GM19324 (cell line): ENCODE measurements around the gene SLC44A2.
A peak's percentile ranks its signal among the peaks of the same experiment; 100 is the strongest.
"Not testable (repeated sequence)": the region's sequence is repeated elsewhere in the genome, so short reads cannot be mapped to it uniquely, and the experiment has no call there.

Experiments
- ATAC-seq: cut with Tn5 transposase; IDR thresholded peaks from one replicate; pipeline ENCODE4 v1.9.1; 2021; ENCODE audit warnings: mild to moderate bottlenecking, moderate library complexity; ENCODE audit not compliant: unreplicated experiment, low FRiP score

SLC44A2 gene

DNA sequence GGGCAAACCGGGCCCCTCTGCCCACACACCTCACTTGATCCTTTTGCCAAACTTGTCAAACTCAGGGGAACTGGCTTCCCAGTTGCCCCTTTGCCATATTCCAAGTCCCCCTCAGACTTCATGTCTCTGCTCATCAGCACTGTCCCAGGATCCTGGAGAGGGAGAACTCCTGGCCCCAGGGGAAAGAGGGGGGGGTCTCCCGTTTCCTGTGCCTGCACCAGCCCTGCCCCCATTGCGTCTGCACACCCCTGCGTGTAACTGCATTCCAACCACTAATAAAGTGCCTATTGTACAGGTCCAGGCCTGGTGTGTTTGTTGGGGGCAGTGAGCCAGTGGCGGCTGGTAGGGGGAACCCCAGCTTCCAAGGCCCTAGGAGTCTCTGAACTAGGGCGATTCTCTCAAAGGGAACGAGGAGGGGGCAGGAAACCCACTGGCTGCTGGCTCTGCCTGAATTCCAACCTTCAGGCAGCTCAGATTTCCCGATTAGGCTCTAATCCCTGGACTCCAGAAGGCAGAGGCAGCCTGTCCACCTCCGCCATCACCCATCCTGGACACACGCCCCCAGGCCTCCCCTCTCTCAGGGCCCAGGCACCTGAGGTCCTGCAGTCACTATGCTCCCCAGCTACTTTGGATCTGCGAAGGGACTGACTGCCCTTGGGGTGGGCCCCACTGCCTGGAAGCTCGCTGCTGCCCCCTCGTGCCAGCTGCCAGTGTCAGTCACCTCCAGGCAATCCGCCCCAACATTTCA lies 19.1 kb downstream of the SLC44A2 start:
- ATAC-seq = no peak

DNA sequence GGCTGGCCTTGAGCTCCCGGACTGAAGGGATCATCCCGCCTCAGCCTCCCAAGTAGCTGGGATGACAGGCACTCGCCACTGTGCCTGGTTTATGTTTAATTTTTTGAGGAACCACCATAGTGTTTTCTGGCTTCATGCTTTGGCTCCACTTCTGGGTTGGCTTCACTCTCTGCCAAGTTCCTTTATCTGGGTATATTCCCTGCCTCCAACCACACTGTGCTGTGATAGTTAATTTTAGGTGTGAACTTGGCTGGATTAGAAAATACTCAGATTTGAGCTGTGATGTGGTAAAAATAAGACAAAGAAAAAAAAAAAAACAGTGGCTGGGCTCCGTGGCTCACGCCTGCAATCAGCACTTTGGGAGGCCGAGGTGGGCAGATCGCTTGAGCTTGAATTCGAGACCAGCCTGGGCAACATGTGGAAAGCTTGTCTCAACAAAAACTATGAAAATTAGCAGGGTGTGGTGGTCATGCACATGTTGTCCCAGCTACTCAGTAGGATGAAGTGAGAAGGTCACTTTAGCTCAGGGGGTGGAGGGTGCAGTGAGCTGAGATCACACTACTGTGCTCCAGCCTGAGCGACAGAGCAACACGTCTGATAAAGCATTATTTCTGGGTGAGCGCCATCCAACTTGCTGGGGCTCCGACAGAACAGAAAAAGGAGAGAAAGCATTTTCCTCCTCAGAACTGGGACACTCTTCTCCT lies 21.3 kb downstream of the SLC44A2 start:
- ATAC-seq = no peak

- no peak for ATAC-seq
Observed at GRCh38 chr19:10648360-10648759, 23.0 kb downstream of the SLC44A2 start.

DNA sequence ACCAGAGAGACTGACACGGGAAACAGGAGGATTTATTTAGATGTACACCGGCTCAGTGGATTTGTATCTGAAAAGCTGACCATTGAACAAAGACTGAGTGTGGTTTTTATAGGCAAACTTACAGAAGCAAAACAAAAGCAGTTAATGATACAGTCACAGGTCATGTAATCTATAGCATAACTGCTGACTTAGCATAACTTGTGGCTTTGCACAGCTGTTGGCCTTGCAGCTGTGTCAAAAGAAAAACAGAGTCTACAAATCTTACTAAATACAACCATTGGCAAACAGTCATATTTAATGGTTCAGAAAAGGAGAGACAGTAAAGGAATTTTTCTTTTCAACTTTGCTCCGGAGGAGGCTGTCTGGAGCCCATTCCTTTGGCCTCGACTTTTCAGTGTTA lies 26.5 kb downstream of the SLC44A2 start:
- ATAC-seq = no peak

- ATAC-seq = no peak
Observed at GRCh38 chr19:10653482-10653731, 28.1 kb downstream of the SLC44A2 start.

DNA sequence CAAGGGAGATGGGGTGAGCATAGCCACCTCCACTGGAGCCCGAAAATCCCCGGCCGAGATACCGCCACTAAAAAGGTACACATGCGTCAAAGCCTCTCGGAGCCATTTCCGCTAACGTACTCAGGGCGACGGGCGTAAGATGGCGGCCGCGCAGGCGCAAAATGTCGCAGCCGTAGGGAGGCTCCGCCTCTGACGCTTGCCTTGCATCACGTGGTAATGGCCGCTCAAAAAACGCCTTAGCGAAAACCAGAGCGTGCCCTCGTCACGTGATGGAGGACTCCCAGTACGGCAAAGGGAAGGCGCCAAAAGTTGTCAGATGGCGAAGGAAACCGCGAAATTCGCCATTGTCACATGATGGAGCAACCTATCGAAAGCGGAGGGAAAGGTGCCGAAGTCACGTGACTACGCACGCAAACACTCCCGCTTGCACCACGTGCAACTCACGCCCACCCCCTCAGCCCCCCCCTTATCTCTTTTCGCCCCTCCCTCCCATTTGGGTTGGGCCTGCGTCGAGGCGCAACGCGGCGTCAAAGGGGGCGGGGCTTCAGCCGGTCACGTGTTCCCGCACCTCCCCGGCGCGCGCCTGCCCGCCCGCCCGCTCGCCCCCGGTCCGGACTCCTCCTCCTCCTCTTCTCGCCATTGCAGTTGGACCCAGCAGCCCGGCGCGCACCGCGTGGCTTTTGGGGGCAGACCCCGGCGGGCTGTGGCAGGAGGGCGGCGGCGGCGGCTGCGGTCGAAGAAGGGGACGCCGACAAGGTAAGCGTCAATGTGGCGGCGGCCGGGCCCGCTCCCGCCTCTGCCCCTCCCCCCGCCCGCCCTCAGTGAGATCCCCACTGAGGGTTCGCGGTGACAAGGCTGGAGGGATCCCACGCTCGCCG lies 28.6 kb downstream of the SLC44A2 start, which contains the start of gene ILF3:
TSS of gene ILF3 (plus strand) at position 615 of the 878 bp plus-strand sequence. CDS start 16,260 bp downstream, outside the sequence.
- ATAC-seq = peak; percentile 85

DNA sequence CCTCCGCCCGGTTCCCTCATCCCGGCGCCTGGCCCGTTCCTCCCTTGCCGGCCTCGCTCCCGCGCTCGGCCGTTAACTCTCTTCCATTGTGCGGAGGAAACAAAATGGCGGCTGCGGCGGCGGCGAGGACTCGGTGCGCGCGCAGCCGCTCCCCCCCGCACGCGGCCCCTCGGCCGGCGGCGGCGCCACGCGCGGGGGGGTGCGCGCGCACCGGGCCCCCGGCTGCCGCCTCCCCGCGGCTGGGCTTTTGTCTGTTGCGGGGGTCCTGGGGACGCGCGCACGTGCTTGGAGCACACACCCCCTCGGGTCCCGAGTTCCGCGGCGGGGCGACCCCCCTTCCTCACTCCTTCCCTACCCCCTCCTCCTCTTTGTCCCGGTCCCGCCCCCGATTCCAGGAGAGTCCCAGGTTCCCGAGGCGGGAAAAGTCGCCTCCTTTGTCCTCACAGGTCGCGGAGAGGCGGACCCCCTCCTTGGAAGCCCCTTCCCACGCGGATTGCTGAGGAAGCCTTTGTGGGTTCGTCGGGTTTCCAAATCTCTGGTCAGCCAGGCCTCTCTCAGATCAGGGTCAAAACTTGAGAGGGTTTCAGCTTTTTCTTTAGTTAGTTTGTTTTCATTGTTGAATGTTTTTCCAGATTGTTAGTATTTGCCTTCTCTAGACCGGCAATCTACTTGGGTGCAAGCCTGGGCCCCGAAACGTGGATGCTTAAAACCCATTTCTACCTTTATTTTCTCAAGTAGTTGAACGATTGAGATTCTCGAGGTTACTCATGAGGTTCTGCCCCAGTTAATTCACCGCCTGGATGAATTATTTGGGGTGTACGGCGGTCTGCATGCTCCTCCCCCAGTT lies 29.5 kb downstream of the SLC44A2 start:
- ATAC-seq = peak; percentile 24

- ATAC-seq = no peak
Observed at GRCh38 chr19:10655457-10656312, 30.3 kb downstream of the SLC44A2 start.

GRCh38 chr19:10660346-10660745 lies 35.0 kb downstream of the SLC44A2 start:
- no peak for ATAC-seq

DNA sequence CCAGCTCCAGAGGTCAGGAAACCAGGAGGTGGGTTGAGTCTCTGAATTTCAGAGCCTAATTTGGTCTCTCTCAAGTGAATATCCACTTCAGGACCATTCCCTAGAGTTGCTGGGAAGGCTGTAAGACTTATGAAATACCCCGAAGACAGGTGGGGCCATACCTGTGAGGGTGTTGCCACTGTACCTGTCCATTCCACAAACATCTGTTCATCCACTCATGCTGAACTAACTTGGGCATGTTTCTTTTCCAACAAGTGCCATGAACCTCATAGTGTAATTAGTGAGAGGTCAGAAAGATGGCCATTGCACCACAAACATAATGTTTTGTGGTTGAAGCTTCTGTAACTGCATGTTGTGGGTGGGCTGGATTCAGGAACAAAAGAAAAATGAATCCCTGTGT lies 36.6 kb downstream of the SLC44A2 start:
- ATAC-seq = no peak

- ATAC-seq = no peak
Observed at GRCh38 chr19:10662384-10663251, 37.3 kb downstream of the SLC44A2 start.

DNA sequence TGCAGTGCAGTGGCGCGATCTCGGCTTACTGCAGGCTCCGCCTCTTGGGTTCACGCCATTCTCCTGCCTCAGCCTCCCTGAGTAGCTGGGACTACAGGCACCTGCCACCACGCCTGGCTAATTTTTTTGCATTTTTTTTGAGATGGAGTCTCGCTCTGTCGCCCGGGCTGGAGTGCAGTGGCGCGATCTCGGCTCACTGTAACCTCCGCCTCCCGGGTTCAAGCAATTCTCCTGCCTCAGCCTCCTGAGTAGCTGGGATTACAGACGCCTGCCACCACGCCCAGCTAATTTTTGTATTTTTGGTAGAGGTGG lies 37.9 kb downstream of the SLC44A2 start:
- not testable (repeated sequence) for ATAC-seq

GRCh38 chr19:10667867-10668266 lies 42.5 kb downstream of the SLC44A2 start:
- no peak for ATAC-seq

GRCh38 chr19:10669246-10669645 lies 43.9 kb downstream of the SLC44A2 start:
- no peak for ATAC-seq

DNA sequence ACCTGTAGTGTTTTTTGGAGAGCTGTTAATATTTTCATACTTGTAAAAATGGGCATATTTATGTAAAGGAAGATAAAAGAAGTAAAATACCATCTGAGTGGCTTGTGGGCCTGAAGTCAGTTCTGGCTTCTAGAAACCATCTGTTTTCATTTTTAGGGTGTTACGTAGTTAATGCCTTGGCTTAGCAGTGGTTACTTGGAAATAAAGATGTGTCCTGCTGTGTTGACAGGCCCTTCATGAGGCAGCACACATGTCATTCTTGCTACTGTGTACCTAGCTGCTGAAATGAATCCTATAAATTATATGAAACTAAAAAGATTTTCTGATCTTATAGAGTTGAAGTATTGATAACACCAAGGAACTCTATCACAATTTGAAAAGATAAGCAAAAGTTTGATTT lies 44.8 kb downstream of the SLC44A2 start:
- no peak for ATAC-seq

GRCh38 chr19:10670876-10671804 lies 45.8 kb downstream of the SLC44A2 start:
- ATAC-seq = no peak

DNA sequence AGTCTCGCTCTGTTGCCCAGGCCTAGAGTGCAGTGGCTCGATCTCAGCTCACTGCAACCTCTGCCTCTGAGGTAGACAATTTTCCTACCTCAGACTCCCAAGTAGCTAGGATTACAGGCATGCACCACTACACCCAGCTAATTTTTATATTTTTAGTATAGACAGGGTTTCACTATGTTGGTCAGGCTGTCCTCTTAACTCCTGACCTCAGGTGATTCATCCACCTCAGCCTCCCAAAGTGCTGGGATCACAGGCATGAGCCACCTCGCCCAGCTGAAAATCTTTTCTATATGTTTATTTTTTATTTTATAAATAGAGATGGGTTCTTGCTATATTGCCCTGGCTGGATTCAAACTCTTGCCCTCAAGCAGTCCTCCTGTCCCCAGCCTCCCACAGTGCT lies 46.6 kb downstream of the SLC44A2 start:
- ATAC-seq = not testable (repeated sequence)

DNA sequence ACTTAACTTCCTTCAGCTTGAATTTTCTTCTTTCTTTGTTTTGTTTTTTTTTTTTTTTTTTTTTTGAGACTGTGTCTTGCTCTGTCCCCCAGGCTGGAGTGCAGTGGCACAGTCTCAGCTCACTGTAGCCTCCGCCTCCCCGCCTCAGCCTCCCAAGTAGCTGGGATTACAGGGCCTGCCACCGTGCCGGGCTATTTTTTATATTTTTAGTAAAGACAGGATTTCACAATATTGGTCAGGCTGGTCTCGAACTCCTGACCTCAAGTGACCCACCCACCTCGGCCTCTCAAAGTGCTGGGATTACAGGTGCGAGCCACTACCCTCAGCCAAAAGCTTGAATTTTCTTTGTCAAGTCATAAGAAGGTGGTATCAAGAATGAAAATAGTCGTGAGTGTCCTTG lies 49.9 kb downstream of the SLC44A2 start:
- not testable (repeated sequence) for ATAC-seq
